GM12874 (cell line): ENCODE results near the gene CHRNE.

Experiments
- TF ChIP-seq, protein P1 (sequence below): IDR thresholded peaks from 2 replicates; pipeline ENCODE4 v1.5.1; 2011; ENCODE audit warnings: low read depth, mild to moderate bottlenecking, control low read depth, low read length, moderate library complexity; ENCODE audit not compliant: insufficient read depth

CHRNE gene

DNA sequence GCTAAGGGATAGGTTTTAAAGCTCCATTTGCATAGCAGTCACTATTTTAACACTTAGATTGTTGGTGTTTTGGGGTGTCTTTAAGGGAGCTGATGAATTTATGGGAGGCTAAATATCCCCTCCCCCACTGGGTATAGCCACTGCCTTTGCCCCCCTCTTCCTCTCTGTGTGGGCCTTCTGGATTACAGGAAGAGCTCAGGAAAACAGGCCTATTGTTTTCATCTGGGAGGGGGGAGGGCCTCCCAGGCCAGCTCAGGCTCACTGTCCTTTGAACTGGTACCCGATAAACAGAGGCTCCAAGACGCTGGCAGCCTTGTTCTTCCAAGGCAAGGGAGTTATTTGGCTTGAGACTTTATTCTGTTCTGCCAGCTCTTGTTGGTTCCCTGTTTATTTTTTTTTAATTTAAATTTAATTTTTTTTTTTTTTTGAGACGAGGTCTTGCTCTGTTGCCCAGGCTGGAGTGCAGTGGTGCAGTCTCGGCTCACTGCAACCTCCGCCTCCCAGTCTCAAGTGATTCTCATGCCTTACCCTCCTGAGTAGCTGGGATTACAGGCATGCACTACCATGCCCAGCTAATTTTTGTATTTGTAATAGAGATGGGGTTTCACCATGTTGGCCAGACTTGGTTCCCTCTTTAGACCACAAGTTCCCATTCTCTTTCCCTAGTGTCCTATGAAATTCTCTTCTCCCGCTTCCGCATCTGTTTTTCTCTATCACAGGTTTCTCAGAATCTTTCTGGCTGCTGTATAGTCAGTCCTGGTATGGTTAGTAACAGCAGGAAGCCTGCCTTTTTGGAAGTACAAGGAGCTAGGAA lies 44.6 kb downstream of the CHRNE start:
- TF ChIP-seq, protein P1, sequence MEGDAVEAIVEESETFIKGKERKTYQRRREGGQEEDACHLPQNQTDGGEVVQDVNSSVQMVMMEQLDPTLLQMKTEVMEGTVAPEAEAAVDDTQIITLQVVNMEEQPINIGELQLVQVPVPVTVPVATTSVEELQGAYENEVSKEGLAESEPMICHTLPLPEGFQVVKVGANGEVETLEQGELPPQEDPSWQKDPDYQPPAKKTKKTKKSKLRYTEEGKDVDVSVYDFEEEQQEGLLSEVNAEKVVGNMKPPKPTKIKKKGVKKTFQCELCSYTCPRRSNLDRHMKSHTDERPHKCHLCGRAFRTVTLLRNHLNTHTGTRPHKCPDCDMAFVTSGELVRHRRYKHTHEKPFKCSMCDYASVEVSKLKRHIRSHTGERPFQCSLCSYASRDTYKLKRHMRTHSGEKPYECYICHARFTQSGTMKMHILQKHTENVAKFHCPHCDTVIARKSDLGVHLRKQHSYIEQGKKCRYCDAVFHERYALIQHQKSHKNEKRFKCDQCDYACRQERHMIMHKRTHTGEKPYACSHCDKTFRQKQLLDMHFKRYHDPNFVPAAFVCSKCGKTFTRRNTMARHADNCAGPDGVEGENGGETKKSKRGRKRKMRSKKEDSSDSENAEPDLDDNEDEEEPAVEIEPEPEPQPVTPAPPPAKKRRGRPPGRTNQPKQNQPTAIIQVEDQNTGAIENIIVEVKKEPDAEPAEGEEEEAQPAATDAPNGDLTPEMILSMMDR = no peak

DNA sequence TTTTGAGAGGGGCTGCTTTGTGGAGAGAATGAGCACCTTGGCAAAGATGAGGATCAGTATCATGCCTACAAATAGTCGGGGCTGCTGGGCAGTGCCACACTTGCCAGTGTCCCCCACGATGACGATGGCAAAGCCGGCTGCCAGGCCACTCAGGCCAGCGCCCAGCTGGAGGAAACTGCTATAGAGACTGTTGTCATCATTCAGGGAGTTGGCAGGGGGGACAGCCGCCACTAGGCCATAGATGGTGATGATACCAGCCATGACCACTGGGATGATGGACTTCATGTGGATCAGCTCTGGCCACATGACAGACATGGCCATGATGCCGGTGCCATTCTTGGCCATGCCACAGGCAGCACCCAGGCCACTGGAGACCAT lies 46.0 kb downstream of the CHRNE start:
- TF ChIP-seq, protein P1 = no peak

DNA sequence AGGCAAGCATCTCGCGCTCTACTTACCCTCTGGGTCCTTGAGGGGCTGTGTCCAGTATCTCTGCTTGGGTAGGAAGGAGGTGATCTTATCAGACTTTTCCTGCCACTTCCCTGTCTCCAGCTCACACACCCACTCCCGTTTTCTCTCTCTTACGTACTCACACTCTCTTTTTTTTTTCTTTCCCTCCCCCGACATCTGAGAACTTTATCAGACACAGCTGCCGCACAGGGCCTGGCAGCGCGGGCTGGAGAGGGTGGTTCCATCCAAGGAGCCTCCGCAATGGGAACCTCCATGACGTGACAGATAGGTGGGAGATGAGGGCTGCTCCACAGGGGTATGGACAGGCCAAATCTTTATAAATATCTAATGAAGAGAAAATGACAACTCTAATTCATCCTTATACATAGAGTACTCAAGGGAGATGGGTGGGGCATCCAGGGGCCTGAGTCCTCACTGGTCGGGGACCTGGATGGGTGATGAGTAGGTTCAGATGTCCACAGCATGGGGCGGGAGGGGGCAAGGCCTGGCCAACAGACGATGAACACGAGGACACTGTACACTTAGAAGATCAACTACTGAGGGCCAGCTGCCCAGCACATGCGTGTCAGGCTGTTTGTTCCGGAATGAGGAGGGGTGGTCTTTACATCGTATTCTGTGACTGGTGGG lies 46.5 kb downstream of the CHRNE start:
- TF ChIP-seq, protein P1 = no peak

DNA sequence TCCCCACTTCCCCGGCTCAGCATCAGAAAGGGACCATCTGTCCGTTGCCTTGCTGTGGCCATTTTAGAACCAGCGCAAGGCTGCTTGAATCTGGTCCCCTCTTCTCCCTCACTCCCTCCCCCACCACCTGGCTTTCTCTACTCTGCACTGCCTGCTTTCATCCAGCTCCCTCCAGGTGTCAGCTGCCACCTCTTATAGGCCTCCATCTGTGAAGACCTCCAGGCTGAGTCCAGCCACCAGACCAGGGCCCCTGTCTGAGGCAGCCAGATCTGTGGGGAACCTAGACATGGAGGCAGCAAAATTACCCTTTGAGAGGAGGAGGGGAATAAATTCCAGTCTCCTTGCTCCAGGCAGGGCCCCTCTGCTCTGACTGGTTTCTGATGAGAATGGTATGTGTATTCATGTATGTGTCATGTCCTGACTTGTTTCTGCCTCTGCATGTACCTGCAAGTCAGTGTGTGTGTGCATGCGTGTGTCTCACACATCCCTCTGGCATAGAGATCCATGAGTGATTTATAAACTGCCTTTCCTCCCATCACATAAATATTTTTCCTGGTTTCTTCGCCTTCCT lies 48.7 kb downstream of the CHRNE start:
- TF ChIP-seq, protein P1 = no peak

DNA sequence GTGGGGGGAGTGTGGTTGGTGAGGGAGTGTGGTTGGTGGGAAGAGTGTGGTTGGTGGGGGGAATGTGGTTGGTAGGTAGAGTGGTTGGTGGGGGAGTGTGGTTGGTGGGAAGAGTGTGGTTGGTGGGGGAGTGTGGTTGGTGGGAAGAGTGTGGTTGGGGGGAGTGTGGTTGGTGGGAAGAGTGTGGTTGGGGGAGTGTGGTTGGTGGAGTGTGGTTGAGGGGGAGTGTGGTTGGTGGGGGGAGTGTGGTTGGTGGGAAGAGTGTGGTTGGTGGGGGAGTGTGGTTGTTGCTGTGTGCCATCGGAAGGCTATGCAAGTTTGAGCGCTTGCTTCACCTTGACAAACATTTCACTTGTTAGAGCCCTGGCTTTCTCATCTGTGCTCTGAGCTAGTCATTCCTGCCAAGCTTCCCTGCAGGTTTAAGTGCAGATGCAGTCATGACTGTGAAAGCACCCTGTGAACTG lies 49.7 kb downstream of the CHRNE start:
- TF ChIP-seq, protein P1 = no peak

DNA sequence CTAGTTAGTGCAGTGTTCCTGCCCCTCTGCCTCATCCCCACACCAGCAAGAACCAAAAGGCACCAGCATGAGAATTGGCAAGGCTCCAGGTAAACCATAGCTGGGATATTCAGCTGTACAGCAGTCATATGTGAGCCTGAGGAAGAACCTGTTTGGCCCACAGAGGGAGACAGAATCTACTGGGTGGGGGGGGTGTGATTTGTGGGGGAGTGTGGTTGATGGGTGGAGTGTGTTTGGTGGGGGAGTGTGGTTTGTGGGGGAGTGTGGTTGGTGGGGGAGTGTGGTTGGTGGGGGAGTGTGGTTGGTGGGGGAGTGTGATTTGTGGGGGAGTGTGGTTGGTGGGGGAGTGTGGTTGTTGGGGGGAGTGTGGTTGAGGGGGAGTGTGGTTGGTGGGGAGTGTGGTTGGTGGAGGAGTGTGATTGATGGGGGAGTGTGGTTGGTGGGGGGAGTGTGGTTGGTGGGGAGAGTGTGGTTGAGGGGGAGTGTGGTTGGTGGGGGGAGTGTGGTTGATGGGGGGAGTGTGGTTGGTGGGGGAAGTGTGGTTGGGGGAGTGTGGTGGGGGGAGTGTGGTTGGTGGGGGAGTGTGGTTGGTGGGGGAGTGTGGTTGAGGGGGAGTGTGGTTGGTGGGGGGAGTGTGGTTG lies 50.2 kb downstream of the CHRNE start:
- TF ChIP-seq, protein P1 = no peak

DNA sequence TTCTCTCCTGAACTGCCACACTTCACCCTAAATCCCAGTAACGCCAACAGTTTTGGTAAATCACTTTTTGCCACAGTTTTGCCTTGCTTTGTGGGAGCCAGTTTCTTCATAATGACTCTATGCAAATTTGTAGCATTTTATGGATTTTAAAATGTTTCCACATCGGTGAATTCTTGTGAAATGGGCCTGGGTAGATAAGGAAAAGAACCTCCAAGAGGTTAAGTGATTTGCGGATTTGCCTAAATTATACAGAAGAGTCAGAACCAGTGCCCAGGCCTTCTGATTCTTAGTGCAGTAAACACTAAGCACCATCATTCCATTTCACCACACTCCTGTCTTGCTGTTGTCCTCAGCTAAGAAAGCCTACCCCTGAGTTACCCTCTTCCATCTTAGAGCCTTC lies 51.8 kb downstream of the CHRNE start:
- TF ChIP-seq, protein P1 = no peak
